ENCODE results near the gene RPS6KA3.

DNA sequence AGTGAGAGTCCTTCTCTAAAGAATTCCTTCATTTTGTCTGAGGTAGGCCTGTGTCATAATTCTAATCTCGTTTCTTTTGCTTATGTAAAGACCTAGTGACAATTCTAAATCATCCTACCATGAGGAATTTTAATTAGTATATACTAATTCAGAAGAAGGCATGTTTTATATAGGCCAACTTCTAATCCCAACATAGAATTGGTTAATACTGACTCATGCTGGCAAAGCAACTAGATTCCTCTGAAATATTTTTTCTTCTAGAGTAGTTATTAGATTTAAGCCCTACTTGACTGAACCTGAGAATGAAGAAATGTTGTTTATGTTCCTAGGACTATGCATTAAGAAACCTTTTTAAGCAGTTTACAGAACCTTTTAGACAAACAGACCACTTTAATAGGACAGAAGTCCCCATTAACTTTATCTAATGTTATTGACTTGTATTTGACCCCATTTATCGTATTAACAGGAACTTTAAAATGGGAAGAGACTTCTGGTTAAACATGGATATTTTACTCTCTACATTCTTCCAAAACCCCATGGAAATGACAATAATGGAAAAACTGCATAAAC lies 69.0 kb downstream of the RPS6KA3 start:
- TF ChIP-seq CTCF (IDR thresholded peaks at IDR 0.05) (no peak), POLR2A (IDR thresholded peaks at IDR 0.05) (no peak)

All from Peyer's patch (tissue), 4 donors.